GM19043 (cell line): ENCODE data around the gene POLR3H.
"Not testable (repeated sequence)": the region's sequence is repeated elsewhere in the genome, so short reads cannot be mapped to it uniquely, and the experiment has no call there.

Experiments
- ATAC-seq: cut with Tn5 transposase; IDR thresholded peaks from one replicate; pipeline ENCODE4 v1.9.1; 2021; ENCODE audit warnings: low read depth; ENCODE audit not compliant: unreplicated experiment

Gene POLR3H

DNA sequence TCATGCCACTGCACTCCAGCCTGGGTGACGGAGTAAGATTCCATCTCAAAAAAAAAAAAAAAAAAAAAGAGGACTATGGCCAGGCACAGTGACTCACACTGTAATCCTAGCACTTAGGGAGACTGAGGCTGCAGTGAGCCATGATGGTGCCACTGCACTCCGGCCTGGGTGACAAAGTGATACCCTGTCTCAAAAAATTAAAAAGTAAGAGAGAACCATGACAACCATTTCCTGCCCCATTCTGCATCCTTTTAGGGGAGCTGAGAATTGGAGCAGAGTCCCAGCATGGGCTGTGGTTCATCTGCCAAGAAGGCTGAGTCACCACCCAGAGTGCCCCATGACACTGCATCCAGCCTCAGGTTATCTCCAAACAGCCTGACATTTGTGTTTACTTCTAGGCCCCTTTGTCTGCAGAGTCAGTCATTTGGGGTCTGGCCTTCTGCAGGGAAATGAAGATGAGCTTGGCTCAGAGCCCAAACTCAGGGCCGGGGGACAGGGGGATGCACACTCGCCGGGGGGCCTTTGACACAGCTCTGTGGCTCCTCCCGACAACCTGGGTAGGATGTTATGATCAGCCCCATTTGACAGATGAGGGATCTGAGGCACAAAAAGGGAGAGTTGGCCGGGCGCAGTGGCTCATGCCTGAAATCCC, 21.3 kb upstream of the POLR3H start:
- no peak for ATAC-seq

- ATAC-seq = no peak
Measured at GRCh38 chr22:41564563-41564962, 20.3 kb upstream of the POLR3H start.

DNA sequence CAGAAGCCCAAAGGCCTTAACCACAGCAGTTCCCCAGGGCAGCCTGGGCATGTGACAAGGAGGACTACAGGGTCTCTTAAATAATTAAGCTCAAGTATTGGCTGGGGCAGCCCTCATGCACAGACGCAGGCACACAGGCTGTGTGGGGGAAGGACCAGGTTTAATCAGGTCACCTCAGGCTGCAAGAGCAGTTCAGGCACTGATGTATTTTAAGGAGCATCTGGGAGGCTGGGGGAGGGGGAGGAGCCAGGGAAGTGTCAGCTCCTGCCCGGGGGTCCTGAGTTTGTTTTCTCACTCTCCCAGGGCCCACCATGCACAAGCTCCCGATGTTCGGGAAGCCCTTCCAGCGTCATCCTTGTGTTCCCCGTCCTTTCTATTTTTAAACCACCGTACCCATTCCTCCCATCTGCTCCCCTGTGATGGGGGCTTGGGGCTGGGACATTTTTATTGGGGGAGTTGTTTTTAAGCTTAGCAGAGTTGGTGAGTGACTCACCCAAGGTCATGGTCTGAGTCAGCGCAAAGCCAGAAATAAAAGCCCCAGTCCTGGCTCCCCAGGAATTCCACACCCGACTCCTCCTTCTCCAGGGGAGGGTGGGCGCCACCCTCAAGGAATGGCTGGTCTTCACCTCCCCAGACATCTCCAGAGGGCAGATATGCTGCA, 18.9 kb upstream of the POLR3H start:
- no peak for ATAC-seq

GRCh38 chr22:41562461-41562860, 18.2 kb upstream of the POLR3H start:
- no peak for ATAC-seq

DNA sequence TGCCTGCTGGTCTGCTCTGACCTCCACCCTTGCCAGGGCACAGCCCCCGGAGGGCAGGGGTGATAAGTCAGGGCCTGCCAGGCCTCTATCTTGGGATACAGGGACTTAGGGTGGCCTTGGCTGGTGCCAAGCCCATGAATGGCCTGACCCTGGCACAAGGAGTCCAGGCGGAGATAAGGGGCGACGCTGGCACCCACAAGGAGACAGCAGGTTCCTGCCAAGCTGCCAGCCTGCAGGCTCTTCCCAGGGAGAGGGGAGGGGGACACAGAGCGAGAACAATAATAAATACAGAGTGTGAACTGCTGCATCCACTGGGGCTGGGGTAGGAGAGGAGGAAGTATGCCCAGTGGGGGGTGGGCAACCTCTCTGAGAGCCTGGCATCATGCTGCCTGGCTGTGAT, 17.5 kb upstream of the POLR3H start:
- ATAC-seq = no peak

DNA sequence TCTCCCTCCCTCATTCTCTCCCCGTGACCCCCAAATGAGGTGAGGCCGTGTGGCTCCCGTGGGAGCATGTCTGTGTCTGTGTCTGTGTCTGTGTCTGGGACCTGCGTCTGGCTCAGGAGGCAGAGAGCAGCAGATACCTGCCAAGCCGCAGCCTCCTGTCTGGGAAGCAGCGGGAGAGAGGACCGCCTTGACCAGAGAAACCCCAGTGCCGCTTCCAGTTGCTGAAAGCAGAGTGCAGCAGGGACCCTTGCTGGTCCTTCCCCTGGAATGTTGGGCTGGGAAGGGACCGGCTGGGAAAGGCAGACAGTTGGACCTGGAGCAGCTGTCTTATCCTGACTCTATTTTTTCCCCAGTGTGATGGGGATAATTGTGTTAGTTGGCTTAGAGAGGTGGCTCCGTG, 17.1 kb upstream of the POLR3H start:
- no peak for ATAC-seq

DNA sequence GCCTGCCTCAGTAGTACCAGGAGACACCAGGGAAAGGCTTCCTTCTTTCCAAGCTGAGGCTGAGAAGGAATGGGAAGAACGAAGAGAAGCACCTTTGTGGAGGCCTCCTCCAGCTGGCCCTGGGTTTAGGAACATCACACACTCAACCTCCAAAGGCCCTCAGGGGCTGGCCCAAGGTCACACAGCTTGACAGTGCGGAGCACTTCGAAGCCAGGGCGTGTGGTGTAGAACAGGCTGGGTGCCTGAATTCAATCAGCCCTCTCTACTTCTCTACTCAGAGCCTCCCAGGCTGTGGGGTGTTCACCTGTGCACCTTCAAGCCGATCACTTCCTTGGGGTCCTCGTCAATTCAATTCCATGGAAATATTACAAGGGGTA, 15.8 kb upstream of the POLR3H start:
- ATAC-seq = no peak

DNA sequence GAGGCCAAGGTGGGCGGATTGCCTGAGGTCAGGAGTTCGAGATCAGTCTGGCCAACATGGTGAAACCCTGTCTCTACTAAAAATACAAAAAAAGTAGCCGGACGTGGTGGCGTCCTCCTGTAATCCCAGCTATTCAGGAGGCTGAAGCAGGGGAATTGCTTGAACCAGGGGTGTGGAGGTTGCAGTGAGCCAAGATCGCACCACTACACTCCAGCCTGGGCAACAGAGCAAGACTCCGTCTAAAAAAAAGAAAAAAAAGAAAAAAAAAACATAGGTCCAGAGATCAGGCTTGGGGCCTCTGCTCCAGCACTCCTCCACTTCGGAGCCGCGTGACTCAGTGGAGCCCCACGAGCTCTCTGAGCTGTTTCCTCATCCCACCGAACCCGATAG, 14.0 kb upstream of the POLR3H start:
- ATAC-seq = not testable (repeated sequence)

GRCh38 chr22:41557401-41558240, 13.4 kb upstream of the POLR3H start:
- no peak for ATAC-seq

DNA sequence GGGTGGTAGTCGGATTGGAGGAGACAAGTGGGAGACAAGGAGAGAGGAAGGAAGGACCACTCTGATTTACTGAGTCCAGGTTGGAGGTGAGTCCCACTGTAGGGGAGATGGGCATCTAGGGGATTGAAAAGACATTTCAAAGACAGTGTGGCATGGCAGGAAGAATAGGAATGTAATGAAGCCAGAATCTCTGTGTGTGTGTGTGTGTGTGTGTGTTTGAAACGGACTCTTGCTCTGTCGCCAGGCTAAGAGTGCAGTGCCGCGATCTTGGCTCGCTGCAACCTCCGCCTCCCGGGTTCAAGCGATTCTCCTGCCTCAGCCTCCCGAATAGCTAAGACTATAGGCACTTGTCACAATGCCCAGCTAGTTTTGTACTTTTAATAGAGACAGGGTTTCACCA, 12.3 kb upstream of the POLR3H start:
- ATAC-seq = no peak

DNA sequence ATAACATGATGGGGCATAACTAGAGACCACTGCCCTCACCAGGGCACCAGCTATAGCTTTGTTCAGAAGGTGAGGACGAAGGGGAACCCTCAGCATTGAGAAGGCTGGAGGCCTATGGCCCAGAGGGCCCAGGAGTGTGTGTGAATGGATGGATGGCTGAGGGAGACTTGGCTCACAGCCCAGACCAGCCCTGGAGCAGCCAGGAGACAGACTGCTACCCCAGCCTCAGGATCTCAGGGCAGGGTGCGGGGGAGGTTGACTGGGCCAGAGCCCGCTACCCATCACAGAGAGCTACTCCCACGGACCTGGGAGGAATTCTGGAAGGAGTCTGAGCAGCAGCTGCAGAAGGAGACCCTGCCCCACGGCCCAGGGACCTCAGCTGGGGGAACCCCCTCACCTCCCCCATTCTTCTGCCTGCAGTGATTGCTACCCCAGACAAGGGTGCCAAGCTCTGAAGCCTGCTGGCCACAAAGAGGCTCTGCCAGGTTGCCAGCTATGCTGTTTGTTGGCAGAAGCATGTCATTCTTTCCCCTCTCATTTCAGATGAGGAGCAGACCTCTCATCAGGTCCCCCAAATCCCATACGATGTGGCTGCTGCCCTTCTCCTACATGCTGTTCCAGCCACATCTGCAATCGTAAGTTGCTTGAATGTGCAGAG, 11.2 kb upstream of the POLR3H start:
- ATAC-seq = no peak

GRCh38 chr22:41551877-41552582, 7.8 kb upstream of the POLR3H start:
- no peak for ATAC-seq

GRCh38 chr22:41550952-41551491, 6.8 kb upstream of the POLR3H start:
- no peak for ATAC-seq

DNA sequence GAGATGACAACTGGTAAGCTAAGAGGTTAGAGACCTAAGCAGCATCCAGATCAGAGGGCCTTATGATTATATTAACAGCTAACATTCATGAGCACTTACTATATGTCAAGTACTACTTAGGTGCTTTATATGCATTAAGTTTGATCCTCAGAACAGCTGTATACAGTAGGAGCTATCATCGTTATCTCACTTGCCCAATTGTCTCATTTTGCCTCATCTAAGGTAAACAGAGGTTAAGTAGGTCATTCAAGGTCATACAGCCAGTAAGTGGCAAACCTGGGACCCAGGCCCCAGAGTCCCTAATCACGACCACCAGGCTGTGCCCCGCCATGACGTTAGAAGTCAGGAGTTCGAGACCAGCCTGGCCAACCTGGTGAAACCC, 4.6 kb upstream of the POLR3H start:
- no peak for ATAC-seq

DNA sequence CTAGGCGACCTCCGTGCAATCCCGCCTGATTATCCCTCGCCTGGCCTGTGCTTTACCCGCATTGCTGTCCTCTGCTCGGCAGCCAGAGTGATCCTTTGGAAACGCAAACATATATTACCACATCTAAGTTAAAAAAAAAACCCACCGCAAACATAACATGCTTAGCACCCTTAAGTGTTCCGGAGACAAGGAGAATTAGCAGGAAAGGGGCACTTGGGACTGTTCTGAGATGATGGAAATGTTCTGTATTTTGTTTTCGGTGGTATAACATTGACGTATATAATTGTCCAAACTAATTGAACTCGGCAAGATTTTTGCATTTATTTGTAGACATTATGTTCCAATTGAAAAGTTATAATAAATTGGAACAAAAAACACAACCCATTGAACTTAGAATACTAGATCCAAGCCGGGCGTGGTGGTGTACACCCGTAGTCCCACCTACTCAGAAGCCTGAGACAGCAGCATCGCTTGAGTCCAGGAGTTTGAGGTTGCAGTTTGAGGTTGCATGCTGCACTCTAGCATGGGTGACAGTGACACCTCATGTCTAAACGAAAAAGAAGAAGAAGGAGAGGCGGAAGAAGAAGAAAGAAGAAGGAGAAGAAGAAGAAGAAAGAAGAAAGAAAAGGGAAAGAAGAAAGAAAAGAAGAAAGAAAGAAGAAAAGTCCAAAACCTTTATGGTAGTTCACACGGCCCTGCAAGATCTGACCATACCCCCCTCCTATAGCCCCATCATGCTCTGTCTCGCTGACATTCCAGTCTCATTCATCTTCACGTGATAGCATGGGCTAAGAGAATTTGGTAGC, 604 bp upstream of the POLR3H start:
- ATAC-seq = no peak

DNA sequence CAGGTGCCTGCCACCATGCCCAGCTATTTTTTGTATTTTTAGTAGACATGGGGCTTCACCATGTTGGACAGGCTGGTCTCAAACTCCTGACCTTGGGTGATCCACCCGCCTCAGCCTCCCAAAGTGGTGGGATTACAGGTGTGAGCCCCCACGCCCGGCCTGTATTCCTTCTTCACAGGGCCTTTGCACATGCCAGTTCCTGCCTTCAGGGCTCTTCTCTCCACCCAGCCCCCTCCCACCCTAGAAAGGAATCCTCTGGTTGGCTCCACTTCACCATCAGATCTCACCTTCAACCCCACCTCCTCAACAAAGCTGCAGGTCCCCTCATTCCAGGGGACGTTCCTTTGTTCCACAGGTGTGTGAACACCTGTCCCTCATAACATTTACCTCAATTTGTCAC, 2.0 kb downstream of the POLR3H start:
- no peak for ATAC-seq

- no peak for ATAC-seq
Measured at GRCh38 chr22:41541484-41541883, 2.8 kb downstream of the POLR3H start.

DNA sequence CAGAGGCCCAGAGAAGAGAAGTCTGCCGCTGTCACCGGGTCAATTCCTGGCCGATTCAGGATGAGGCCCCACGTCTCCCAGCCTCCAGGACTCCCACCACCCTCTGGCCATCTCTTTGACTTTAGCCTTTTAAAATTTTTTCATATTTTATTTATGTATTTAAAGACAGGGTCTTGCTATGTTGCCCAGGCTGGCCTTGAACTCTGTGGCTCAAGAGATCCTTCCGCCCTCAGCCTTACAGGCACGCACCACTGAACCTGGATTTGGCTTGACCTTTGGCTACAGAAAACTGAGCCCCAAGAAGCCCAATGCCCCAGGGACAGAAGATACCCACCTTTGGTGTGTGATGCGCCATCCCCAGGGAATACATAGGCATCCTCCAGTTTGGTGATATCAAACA, 3.9 kb downstream of the POLR3H start:
- no peak for ATAC-seq

- ATAC-seq = no peak
Measured at GRCh38 chr22:41540006-41540315, 4.3 kb downstream of the POLR3H start.
